Esophagus (tissue), 2 donors: ENCODE data around the gene E2F4. TPM values are rescaled to one million over a fixed set of nuclear protein-coding genes. Genes with fewer than 3 reads are reported as not detected.
A peak's percentile ranks its signal among the peaks of the same experiment; 100 is the strongest.

ENCODE experiments used
- H3K27ac ChIP-seq, 2 donors: one replicate each; pipeline ENCODE4 v1.5.1; 2013; ENCODE audit warnings: low read depth in 2 of 2, mild to moderate bottlenecking in 2 of 2, inconsistent platforms in 1 of 2, low read length in 1 of 2, moderate library complexity in 1 of 2
- H3K27me3 ChIP-seq, 2 donors: one replicate each; pipeline ENCODE4 v1.6.1; 2013; ENCODE audit warnings: low read length in 2 of 2, control low read depth in 1 of 2, mild to moderate bottlenecking in 1 of 2; ENCODE audit not compliant: insufficient read depth in 2 of 2, control insufficient read depth in 1 of 2
- H3K36me3 ChIP-seq, 2 donors: one replicate each; pipeline ENCODE4 v1.6.1; 2013; ENCODE audit warnings: low read length in 1 of 2; ENCODE audit not compliant: control insufficient read depth in 2 of 2, insufficient read depth in 2 of 2
- H3K4me1 ChIP-seq, 2 donors: one replicate each; pipeline ENCODE4 v1.6.1; 2013; ENCODE audit warnings: low read length in 1 of 2; ENCODE audit not compliant: control insufficient read depth in 2 of 2, insufficient read depth in 2 of 2
- H3K4me3 ChIP-seq, 2 donors: one replicate each; pipeline ENCODE4 v1.5.1; 2013; ENCODE audit warnings: low read length in 2 of 2, mild to moderate bottlenecking in 2 of 2, low read depth in 1 of 2, moderate library complexity in 1 of 2
- H3K9me3 ChIP-seq, 2 donors: one replicate each; pipeline ENCODE4 v1.6.1; 2013; ENCODE audit warnings: mild to moderate bottlenecking in 2 of 2, low read depth in 1 of 2, low read length in 1 of 2, moderate library complexity in 1 of 2; ENCODE audit not compliant: control insufficient read depth in 2 of 2, insufficient read depth in 1 of 2
- WGBS, 2 donors: extraction: QIAGEN DNeasy Blood & Tissue Kit; methylation state at CpG; one replicate each; pipeline ENCODE4 v1.1.7; 2013; 5-methylcytosine and 5-hydroxymethylcytosine counted together
- polyA plus RNA-seq, 2 donors: library from polyadenylated mRNA; stranded (reverse); fragments of 200-250 nt; gene quantifications; one replicate each; pipeline ENCODE4 v1.2.3, GENCODE V29; 2013
- donor health status: healthy with polysubstance abuse.
- donor health status: Bipolar disorder and iron deficiency.

The E2F4 gene
- polyA plus RNA-seq, 2 donors, result 49.1 to 53.0 TPM

DNA sequence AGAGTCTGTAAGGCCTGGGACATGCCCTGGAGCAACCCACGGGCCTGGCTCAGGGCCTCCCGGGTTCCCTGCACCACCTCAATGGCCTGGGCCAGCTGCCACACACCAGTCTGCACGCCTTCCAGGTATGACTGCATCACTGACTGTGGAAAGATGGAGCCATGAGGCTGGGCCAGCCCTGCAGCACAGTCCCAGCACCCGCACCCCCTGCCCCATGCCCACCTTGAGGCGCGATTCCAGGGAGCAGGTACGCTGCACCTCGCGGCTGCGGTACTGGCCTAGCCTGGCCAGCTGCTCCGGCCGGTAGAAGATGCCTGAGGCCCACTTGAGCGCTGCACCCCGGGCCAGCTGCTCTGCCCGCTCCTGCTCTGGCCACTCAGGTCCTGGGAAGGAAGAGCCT is 3.2 kb upstream of the E2F4 start:
- Histone ChIP-seq H3K36me3 (peaks cover 0 to under 1% of the 10 kb centered on the region in 2 donors), H3K27ac (no peak overlapping the region), H3K4me3 (no peak overlapping the region), H3K27me3 (no peaks in the 10 kb centered on the region), H3K9me3 (no peaks in the 10 kb centered on the region), H3K4me1 (peaks cover 17 to 27% of the 10 kb centered on the region in 2 donors)
- WGBS, 2 donors, result 87 to 90% methylated on average over 15 of the region's 15 CpGs

DNA sequence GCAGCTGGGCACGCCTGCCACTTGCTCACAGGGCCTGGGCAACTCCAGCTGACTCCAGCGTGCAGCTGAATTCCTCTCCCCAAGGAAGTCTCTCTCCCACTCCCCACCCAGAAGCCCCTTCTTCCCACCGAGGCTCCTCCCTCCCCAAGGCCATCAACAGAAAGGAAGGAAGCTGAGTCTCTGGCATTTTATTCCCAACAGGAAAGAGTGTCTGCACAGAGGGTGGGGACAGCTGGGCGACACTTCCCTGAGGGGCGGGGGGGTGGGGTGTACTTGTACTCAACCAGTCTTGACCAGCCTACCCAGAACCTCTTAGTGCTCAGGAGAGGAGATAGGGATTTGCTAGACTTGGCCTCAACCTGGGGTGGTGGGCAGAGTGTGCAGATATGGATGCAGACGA is 1.9 kb upstream of the E2F4 start, which contains the start of gene EXOC3L1:
Gene EXOC3L1 (minus strand): TSS at position 96 of the 400 bp plus-strand sequence. CDS start 460 bp downstream, outside the sequence.
- no peak within 1 kb of the TSS for H3K4me3 ChIP-seq
- H3K27ac ChIP-seq, result no peak within 1 kb of the TSS
- WGBS, 2 donors, result 50 to 56% methylated on average over 6 of the region's 6 CpGs

GRCh38 chr16:67190448-67191399 is 1.2 kb upstream of the E2F4 start:
- peaks cover 0 to 17% of the 10 kb centered on the region in 2 donors for H3K36me3 ChIP-seq
- H3K27me3 ChIP-seq, result no peaks in the 10 kb centered on the region
- H3K9me3 ChIP-seq, result no peaks in the 10 kb centered on the region
- WGBS, 2 donors, result 75 to 79% methylated on average over 13 of the region's 13 CpGs
- peaks cover 8 to 15% of the 10 kb centered on the region in 2 donors for H3K4me1 ChIP-seq
- H3K4me3 ChIP-seq, result no peak overlapping the region
- no peak overlapping the region for H3K27ac ChIP-seq

More for the DNA sequence above, 1.9 kb upstream of the E2F4 start, which contains the start of gene EXOC3L1:
- Histone ChIP-seq H3K9me3 (no peaks in the 10 kb centered on the region), H3K36me3 (peaks cover 0 to 11% of the 10 kb centered on the region in 2 donors), H3K4me1 (peaks cover 11 to 19% of the 10 kb centered on the region in 2 donors), H3K27me3 (no peaks in the 10 kb centered on the region)

DNA sequence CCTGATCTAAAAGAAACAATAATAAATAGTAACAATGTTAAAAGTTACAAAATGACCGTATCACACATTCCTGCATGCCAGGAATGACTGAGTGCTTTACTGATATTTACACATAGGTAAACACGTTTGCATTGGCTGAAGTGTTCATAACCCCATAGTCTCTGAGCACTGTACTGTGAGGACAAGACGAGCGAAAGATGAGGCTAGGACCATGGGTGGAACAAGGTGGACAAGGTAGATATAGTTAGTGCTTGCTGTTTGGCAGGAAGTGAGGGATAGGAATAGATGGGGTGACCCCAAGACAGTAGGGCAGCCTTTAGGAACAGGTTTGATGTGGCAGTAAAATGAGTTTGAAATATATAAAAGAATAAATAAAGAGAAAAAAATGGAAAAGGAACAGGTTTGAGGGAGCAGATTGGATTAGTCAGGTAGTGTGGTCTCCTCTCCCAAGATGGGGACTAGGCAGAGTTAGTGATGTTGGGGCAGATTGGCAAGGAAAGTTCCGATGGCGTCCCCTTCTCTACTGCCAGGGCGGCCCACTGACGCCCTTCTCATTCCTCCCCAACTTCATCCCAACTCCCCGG is 452 bp upstream of the E2F4 start:
- peaks cover 0 to 25% of the 10 kb centered on the region in 2 donors for H3K36me3 ChIP-seq
- H3K27ac ChIP-seq, result peak overlapping the region in 1 of 2 donors; percentile 83
- H3K4me3 ChIP-seq, result no peak overlapping the region
- H3K27me3 ChIP-seq, result no peaks in the 10 kb centered on the region
- H3K4me1 ChIP-seq, result peaks cover 8 to 15% of the 10 kb centered on the region in 2 donors
- no peaks in the 10 kb centered on the region for H3K9me3 ChIP-seq
- 19 to 25% methylated on average over 9 of the region's 9 CpGs for WGBS, 2 donors

GRCh38 chr16:67192781-67193361 is 916 bp downstream of the E2F4 start:
- Histone ChIP-seq H3K4me3 (peak overlapping the region; percentile 93 to 97), H3K4me1 (peaks cover 8 to 15% of the 10 kb centered on the region in 2 donors), H3K27ac (peak overlapping the region; percentile 69 to 83), H3K9me3 (no peaks in the 10 kb centered on the region), H3K36me3 (peaks cover 0 to 38% of the 10 kb centered on the region in 2 donors), H3K27me3 (no peaks in the 10 kb centered on the region)
- WGBS, 2 donors, result 22 to 24% methylated on average over 17 of the region's 17 CpGs

- peaks cover 8 to 21% of the 10 kb centered on the region in 2 donors for H3K4me1 ChIP-seq
- peak overlapping the region in 1 of 2 donors; percentile 93 for H3K4me3 ChIP-seq
- H3K27ac ChIP-seq, result no peak overlapping the region
- no peaks in the 10 kb centered on the region for H3K27me3 ChIP-seq
- no peaks in the 10 kb centered on the region for H3K9me3 ChIP-seq
- H3K36me3 ChIP-seq, result peaks cover 0 to 41% of the 10 kb centered on the region in 2 donors
These were observed 1.6 kb downstream of the E2F4 start for GRCh38 chr16:67193536-67193935.

DNA sequence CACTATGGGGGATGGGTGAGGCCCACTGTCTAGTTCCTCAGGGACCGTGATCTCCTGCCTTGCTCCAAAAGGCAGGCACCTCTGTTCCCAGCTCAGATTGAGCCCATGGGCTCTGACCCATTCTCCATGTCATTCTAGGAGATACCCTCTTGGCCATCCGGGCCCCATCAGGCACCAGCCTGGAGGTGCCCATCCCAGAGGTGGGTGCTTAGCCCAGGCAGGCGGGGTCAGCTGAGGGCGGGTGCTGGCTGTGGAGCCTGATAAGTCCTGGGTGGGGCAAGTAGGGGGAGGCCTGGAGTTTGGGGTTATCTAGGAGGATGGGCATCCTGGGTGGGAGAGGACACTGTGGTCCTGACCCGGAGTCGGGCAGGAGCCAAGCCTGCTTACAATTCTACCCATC is 2.3 kb downstream of the E2F4 start:
- 86 to 87% methylated on average over 6 of the region's 6 CpGs for WGBS, 2 donors
- H3K4me3 ChIP-seq, result no peak overlapping the region
- H3K9me3 ChIP-seq, result no peaks in the 10 kb centered on the region
- H3K36me3 ChIP-seq, result peaks cover 0 to 41% of the 10 kb centered on the region in 2 donors
- peaks cover 8 to 21% of the 10 kb centered on the region in 2 donors for H3K4me1 ChIP-seq
- no peak overlapping the region for H3K27ac ChIP-seq
- H3K27me3 ChIP-seq, result no peaks in the 10 kb centered on the region

GRCh38 chr16:67195676-67196075 is 3.7 kb downstream of the E2F4 start:
- H3K9me3 ChIP-seq, result no peaks in the 10 kb centered on the region
- no peak overlapping the region for H3K27ac ChIP-seq
- peaks cover 0 to 47% of the 10 kb centered on the region in 2 donors for H3K36me3 ChIP-seq
- H3K4me1 ChIP-seq, result peaks cover 8 to 29% of the 10 kb centered on the region in 2 donors
- H3K4me3 ChIP-seq, result no peak overlapping the region
- 78 to 85% methylated on average over 5 of the region's 5 CpGs for WGBS, 2 donors
- H3K27me3 ChIP-seq, result no peaks in the 10 kb centered on the region

- Histone ChIP-seq H3K27me3 (no peaks in the 10 kb centered on the region), H3K36me3 (peaks cover 2 to 56% of the 10 kb centered on the region in 2 donors), H3K27ac (no peak overlapping the region), H3K9me3 (no peaks in the 10 kb centered on the region), H3K4me3 (no peak overlapping the region), H3K4me1 (peaks cover 8 to 27% of the 10 kb centered on the region in 2 donors)
- 95 to 100% methylated on average over 1 of the region's 1 CpG for WGBS, 2 donors
These were observed 4.9 kb downstream of the E2F4 start for GRCh38 chr16:67196881-67197280.
